GM13976 (cell line): Measurements from ENCODE around the gene TRIO.

Experiments used
- DNase-seq: peaks from one replicate; pipeline ENCODE4 v3.0.0; 2012; ENCODE audit warnings: low spot score
- CTCF ChIP-seq: IDR thresholded peaks from 2 replicates; pipeline ENCODE4 v1.5.1; 2012; ENCODE audit warnings: borderline replicate concordance, mild to moderate bottlenecking; ENCODE audit not compliant: insufficient read depth; ENCODE audit errors: extremely low read depth, missing control alignments, control extremely low read depth
- in situ Hi-C: fragments of 300-500 bp; cut with MboI; formaldehyde crosslinking; loops from one replicate; pipeline ENCODE4 v1.12.0; 2022; ENCODE audit warnings: low sequenced_read_pairs, mixed read lengths, inconsistent platforms; ENCODE audit not compliant: unreplicated experiment

TRIO gene

GRCh38 chr5:14464096-14464495 is 321.0 kb downstream of the TRIO start:
- no peak for DNase-seq
- in situ Hi-C loops: no loop called here
- no peak for TF ChIP-seq CTCF

DNA sequence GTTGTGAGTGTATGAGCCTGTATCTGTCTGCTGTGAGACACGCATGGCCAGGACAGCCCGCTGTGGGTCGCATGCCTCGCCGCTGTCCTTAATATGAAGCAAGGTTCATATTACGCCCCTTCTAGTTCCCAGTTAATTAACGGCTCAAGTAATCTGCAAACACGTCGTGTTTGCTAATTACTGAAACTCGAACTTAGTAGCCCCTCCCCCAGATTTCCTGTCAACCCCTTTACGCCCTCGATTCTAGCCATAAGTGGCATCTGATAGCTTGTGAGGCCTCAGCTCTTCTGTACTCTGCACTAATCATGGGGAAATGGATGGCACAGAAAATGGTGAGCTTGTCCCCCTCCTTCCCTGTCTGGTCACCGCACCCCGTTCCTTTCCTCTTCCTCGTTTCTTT is 321.5 kb downstream of the TRIO start:
- no peak for TF ChIP-seq CTCF
- DNase-seq: no peak

DNA sequence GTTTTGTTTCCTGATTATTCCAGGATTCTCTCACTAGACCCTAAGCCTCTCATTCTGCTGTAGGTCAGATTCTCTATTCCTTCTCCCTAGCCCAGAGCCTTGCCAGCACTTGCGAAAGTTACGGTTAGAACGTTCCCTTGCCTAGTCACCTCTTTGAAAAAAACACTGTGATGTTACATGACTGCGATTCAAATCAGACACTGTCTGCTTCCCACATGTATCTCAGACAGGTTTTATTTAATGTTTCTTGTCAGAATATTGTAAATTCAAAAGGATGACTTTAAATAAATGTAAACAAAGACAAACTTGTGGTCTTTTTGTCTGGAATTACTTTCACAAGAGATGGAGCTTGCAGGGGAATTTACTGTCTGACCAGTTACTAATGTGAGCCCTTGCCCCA is 322.0 kb downstream of the TRIO start:
- no peak for TF ChIP-seq CTCF
- in situ Hi-C loops: no loop called here
- no peak for DNase-seq

More for the DNA sequence above, 321.5 kb downstream of the TRIO start:
- in situ Hi-C loops: no loop called here

DNA sequence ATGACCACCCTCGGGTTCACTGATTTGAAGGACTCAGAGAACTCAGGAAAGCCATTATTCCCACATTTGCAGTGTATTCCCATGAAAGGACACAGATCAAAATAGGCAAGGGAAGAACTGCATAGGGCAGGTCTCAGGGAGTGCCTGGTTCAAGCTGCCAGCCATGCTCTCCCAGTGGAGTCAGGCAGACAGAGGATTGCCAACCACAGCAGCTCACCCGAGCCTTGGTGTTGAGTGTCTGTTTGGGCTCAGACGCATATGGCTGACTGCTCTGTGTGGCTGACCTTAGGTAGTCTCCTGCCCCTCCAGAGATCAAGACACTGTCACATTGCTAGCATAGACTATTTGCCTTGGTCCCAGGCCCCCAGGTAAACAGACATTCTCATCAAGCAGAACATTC is 322.6 kb downstream of the TRIO start:
- no peak for TF ChIP-seq CTCF
- DNase-seq: no peak
- in situ Hi-C loops: no loop called here

DNA sequence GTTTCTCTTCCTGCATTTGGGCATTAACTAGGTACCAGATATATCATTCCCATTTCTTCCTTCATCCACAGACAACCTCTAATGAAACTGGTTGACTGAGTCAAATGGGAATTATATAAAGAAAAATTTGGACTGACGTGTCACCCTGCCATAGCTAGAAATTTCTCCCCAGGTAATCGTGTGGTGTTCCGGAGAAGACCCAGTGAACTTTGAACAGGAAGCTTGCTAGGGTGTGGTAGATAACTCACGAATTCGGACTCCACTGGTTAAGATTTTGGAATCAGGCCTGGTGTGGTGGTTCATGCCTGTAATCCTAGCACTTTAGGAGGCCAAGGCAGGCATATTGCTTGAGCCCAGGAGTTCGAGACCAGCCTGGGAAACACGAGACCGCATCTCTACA is 324.1 kb downstream of the TRIO start:
- no peak for TF ChIP-seq CTCF
- DNase-seq: no peak
- in situ Hi-C loops: no loop called here

- in situ Hi-C loops: no loop called here
- no peak for TF ChIP-seq CTCF
- DNase-seq: no peak
Observed at GRCh38 chr5:14467886-14468285, 324.7 kb downstream of the TRIO start.
